Mucosa of descending colon (tissue), 3 donors: ENCODE data around the gene IL1A. TPM values are rescaled to one million over a fixed set of nuclear protein-coding genes. Genes with fewer than 3 reads are reported as not detected.

Experiments
- ATAC-seq: fragments of 200-7000 bp; cut with Tn5 transposase; one replicate; pipeline ENCODE4 v1.9.1; 2020; ENCODE audit warnings: mild to moderate bottlenecking, moderate library complexity
- DNase-seq, 3 donors: peaks; one replicate each; pipeline ENCODE4 v3.0.0-alpha.2; 2020
- H3K36me3 ChIP-seq: fragments of 200-600 bp; one replicate; pipeline ENCODE4 v1.8.0; 2021; ENCODE audit warnings: low read depth, mild to moderate bottlenecking
- H3K4me1 ChIP-seq: fragments of 200-600 bp; one replicate; pipeline ENCODE4 v1.8.0; 2021; ENCODE audit warnings: low read depth, mild to moderate bottlenecking
- H3K4me3 ChIP-seq: fragments of 200-600 bp; one replicate; pipeline ENCODE4 v1.8.0; 2021; ENCODE audit warnings: mild to moderate bottlenecking
- H3K9me3 ChIP-seq: fragments of 200-600 bp; one replicate; pipeline ENCODE4 v1.8.0; 2021; ENCODE audit warnings: mild to moderate bottlenecking
- intact Hi-C, 2 donors: fragments of 100-400 bp; cut with DNase I in 1 of 2; cut with micrococcal nuclease in 1 of 2; formaldehyde crosslinking; loops; one replicate each; pipeline versions ENCODE4 v1.11.0 to v1.11.1; 2022; cut with DNase I, micrococcal nuclease
- total RNA-seq, 3 donors: library from RNA; stranded (reverse); fragmentation: NEBNext Ultra II Directional in 2 of 3; extraction: Animal tissue kit (Norgen Biotek cat#: 25700) in 2 of 3; gene quantifications; one replicate each; pipeline versions ENCODE4 v1.2.1 to v1.2.4, GENCODE V29; 2021 to 2023
- TF ChIP-seq, protein P1 (sequence below): fragments of 200-600 bp; IDR thresholded peaks from one replicate; pipeline ENCODE4 v1.8.0; 2022; ENCODE audit warnings: antibody characterized with exemption, mild to moderate bottlenecking
- donor health status: DM: no; HTN: no; CAD: no; lungs with moderate emphysema.
- donor health status: DM: no; HTN: no; CAD: no.
- donor health status: DM: no; HTN: yes; CAD: no.

Gene IL1A
- total RNA-seq, 3 donors from 2014 or later, result not detected

GRCh38 chr2:112807233-112807807 lies 23.0 kb upstream of the IL1A start:
- Histone ChIP-seq H3K4me3 (no peak overlapping the region), H3K4me1 (peaks cover 7% of the 10 kb centered on the region), H3K9me3 (no peaks in the 10 kb centered on the region), H3K36me3 (no peaks in the 10 kb centered on the region)
- ATAC-seq (no peak), DNase-seq (no peak)
- intact Hi-C loops, result no loop called here
- TF ChIP-seq, protein P1, sequence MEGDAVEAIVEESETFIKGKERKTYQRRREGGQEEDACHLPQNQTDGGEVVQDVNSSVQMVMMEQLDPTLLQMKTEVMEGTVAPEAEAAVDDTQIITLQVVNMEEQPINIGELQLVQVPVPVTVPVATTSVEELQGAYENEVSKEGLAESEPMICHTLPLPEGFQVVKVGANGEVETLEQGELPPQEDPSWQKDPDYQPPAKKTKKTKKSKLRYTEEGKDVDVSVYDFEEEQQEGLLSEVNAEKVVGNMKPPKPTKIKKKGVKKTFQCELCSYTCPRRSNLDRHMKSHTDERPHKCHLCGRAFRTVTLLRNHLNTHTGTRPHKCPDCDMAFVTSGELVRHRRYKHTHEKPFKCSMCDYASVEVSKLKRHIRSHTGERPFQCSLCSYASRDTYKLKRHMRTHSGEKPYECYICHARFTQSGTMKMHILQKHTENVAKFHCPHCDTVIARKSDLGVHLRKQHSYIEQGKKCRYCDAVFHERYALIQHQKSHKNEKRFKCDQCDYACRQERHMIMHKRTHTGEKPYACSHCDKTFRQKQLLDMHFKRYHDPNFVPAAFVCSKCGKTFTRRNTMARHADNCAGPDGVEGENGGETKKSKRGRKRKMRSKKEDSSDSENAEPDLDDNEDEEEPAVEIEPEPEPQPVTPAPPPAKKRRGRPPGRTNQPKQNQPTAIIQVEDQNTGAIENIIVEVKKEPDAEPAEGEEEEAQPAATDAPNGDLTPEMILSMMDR, result no peak

DNA sequence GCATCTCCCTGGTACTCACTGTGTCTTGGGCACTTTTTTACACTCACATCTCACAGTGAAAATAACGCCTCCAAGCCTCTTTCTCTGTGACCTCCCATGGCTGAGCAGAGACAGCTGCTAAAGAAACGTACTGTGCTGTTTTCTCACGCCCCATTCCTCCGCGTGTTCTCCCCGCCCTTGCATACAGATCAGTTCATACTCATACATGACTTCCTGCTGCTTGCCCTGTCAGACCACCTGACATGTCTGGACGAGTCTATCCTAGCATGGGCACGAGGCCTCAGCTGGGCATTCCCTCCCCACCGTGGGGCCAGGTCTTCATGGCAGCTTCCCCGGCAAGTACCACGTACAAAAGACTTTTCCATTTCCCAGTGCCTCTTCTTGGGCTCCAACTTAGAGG lies 21.2 kb upstream of the IL1A start:
- TF ChIP-seq, protein P1, result no peak
- Histone ChIP-seq H3K4me3 (no peak overlapping the region), H3K36me3 (no peaks in the 10 kb centered on the region), H3K4me1 (no peaks in the 10 kb centered on the region), H3K9me3 (no peaks in the 10 kb centered on the region)
- no peak for DNase-seq
- no peak for ATAC-seq
- intact Hi-C loops, result no loop called here

GRCh38 chr2:112803691-112804521 lies 19.6 kb upstream of the IL1A start:
- no peaks in the 10 kb centered on the region for H3K4me1 ChIP-seq
- H3K4me3 ChIP-seq, result no peak overlapping the region
- no peaks in the 10 kb centered on the region for H3K9me3 ChIP-seq
- no peak for DNase-seq
- H3K36me3 ChIP-seq, result no peaks in the 10 kb centered on the region
- ATAC-seq, result no peak
- TF ChIP-seq, protein P1, result no peak
- intact Hi-C loops, result no loop called here

GRCh38 chr2:112800881-112801583 lies 16.7 kb upstream of the IL1A start:
- intact Hi-C loops, result no loop called here

More at GRCh38 chr2:112800881-112801583, 16.7 kb upstream of the IL1A start:
- TF ChIP-seq, protein P1, result no peak
- Histone ChIP-seq H3K4me3 (no peak overlapping the region), H3K9me3 (no peaks in the 10 kb centered on the region), H3K4me1 (no peaks in the 10 kb centered on the region), H3K36me3 (no peaks in the 10 kb centered on the region)
- no peak for ATAC-seq
- DNase-seq, result no peak
